COLO668 (cell line): ENCODE data around the gene DCBLD1.

Source experiments
- DNase-seq: peaks from one replicate; lab custom pipeline; 2025; ENCODE audit not compliant: unreplicated experiment; lab: John Stamatoyannopoulos, UW

The DCBLD1 gene

DNA sequence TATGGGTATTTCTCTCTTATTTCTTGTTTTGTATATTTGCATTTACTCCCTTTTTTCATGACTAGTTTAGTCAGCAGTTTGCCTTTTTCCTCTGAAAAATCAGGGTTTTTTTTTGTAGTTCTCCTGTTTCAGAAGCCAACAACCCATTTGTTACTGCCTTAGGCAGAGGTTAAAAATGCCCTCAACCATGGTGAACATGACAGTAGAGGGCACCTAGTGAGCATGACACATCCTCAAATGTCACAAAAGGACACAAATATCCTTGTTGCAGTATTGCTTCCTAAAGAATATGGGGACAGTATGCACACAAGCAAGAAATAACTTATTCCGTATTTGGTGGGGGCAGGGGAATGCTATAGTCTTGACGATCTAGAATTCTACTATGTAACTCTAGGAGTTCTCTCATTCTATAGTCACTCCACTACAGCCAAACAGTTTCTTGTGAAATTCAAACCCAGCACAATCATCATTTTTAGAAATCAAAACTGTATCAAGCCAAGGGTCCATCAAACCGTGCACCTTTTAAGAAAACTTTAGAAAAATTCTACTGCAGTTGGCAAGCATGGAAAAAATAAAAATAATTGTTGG lies 72.9 kb downstream of the DCBLD1 start:
- DNase-seq: no peak

GRCh38 chr6:117555882-117556498 lies 73.5 kb downstream of the DCBLD1 start:
- peak; percentile 18 for DNase-seq

DNA sequence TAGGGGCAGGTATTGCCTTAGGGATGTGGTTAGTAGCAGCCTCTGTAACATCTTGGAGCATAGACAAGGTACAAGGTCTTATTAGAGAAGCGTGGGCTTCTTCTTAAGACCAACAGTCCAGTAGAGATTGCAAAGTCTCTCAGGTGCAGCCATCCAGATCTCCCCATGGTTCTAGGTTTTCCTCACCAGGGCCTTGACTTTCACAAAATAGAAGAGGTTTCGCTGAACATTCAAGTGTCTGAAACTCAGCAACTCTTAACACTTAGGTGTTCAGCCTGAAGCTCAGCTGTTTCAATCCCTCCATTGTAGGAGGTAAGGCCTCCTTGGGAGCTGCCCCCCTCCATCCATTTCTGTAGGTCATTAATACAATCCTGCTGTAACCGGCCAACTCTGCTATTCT lies 75.5 kb downstream of the DCBLD1 start:
- no peak for DNase-seq

DNA sequence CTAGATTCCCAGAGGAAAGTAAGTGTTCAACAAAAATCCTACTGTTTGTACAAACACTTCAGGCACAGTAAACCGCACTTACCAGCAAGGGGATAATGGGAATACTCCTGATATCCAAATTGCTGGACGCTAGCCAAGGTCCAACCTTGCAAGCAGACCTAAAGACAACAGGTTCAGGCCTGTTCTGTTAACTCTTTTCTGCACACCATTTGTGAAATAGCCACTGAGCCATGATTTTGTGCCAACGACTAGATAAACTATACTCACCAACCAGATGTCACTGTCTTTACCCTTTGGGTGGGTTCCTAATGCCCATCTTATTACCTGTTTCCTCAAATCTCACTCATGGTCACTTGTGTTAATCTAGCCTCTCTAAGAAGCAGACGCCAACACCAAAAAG lies 76.3 kb downstream of the DCBLD1 start:
- no peak for DNase-seq

- no peak for DNase-seq
These were observed 76.8 kb downstream of the DCBLD1 start for GRCh38 chr6:117559299-117559698.

GRCh38 chr6:117561128-117561527 lies 78.7 kb downstream of the DCBLD1 start:
- DNase-seq: no peak

GRCh38 chr6:117564681-117565080 lies 82.2 kb downstream of the DCBLD1 start:
- DNase-seq: no peak

DNA sequence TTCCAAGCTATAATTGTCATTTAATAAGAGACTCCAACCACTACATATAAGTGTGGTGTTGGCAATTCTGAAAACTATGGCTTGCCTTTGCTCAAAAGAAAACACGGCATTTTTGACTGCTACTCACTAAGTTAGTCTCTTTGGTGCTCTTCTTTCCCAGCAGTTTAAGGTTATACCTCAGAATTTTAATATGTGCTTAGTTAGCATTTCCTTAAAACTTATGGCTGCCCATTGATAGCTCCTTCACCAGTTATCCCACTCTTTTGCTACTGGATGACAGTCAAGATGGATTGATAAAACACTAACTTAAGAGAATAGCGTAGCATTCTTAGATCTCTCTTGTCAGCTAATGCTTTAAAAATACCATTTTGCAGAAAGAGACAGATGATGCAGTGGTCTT lies 85.8 kb downstream of the DCBLD1 start:
- no peak for DNase-seq

DNA sequence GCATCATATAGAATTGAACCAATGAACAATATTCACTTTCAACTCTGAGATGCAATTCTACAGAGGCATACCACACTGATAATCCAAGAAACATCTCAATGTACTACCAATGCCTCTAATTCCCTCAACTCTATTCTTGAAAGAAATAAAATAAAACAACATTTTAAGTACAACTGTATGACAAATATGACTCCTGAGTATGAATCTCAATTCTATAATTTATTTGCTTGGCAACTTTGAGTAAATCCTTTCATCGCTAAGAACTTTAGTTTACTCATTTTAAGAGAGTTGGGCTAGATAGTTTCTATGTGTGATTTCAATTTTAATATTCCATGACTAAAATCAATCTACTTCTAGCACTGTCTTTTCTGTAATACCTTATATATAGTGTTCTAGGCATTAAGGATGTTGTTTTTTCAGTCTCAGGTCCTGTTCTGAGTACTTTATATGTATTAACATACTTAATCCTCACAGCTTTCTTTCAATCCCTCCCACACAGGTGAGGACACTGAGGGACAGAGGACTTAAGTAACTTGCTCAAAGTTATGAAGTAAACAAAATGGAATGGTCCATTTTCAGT lies 86.4 kb downstream of the DCBLD1 start:
- no peak for DNase-seq

DNA sequence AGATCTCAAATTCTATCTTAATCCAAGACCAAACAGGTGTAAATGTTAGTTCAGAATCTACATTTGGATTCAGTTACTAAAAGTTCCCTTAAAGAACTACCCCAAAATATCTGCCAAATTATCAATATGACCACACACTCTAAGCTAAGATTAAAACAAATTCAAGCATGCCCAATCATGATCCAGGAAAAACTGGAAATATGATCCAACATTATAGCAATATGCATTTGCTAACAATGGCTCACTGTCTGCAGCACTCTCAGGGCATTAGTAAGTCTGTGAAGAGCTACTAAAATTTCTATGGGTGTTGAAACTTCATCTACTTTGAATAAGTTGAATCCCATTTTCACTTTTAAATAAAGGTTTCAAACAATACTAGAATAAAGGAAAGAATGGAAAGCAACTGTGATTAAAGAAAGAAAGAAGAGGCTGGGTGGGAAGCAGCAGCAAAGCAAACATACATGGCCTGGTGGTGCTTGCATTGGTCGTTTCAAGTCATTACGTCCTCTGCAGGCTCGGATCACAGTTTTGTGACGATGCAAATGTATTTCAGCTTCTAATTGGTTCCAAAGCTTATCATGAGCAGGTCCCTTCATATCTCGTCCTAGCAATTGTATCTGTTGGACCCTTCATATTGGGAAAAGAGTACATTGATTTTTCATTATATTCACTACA lies 90.7 kb downstream of the DCBLD1 start:
- DNase-seq: no peak

DNA sequence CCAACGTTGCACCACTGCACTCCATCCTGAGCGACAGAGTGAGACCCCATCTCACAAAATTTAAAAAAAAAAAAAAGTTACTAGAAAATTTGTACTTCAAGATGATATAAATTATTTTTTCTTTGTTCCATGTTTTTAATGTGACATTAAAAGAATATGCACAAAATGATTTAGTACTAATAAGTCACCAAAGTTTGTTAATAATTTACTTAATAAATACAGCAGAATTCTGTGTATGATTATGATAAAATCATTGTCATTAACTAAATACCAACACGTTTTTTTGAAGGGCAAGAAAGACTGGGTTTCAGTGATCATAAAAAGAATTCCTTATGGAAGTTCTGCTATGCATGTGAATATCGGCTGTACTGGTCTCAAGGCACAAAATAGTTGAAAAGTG lies 91.7 kb downstream of the DCBLD1 start:
- no peak for DNase-seq

DNA sequence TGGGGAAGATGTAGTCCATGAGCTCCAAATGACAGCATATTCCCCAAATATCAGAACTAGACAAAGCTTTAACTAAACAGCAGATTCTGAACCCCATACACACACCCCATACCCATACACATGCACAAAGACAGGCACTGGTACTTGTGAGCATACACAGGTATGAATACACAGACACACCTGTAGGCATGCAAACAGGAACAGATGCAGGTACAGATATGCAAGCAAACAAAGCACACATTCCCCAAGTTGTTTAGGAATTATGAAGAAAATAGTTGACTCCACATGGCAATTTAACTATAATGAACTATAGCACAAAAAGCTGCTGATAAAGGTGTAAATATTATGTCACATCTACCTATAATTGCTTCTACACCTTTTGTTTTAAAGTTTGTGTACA lies 103.2 kb downstream of the DCBLD1 start:
- DNase-seq: no peak

- no peak for DNase-seq
These were observed 108.0 kb downstream of the DCBLD1 start for GRCh38 chr6:117590447-117590846.

GRCh38 chr6:117591405-117591804 lies 108.9 kb downstream of the DCBLD1 start:
- no peak for DNase-seq

DNA sequence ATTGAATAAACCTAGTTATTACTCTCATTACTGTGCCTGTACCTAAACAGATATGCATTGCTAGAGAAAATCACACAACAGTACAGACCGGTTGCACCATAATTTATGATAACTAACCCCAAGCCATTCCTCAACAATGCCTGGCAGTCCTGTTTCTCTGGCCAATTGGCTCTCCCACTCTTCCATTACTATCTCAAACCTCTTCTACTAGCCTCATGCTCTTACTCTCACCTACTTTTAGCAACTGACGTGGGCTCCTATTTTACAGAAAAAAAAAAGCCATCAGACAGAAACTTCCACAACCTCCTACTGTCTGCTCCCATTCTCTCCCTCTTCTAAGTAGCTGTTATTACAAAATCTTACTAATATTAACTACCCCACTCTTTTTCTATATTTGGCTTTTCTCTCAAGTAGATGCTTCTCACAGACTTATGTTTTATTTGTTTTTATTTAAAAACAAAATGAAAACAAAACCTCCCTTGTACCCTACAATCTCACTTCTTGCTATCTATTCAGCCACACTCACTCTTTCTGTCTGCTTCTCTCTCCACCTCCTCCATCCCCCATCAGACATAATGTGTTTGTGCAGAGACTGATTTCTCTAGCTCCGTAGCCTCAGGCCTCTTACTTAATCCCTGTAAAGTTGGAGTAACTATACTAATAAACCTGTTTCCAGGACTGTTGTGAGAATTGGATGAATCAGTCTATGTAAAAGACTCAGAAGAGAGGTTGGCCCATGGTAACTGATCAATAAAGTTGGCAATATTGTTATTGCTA lies 110.7 kb downstream of the DCBLD1 start:
- DNase-seq: no peak

GRCh38 chr6:117595099-117595923 lies 112.8 kb downstream of the DCBLD1 start:
- DNase-seq: no peak

GRCh38 chr6:117597755-117598154 lies 115.3 kb downstream of the DCBLD1 start:
- DNase-seq: no peak
